HepG2 (cell line): Measurements from ENCODE around the gene VGF. TPM values are rescaled to one million over a fixed set of nuclear protein-coding genes. Genes with fewer than 3 reads are reported as not detected.

Source experiments
- CBX2 ChIP-seq, 2 experiments: fragments of 200-600 bp in 1 of 2; sonication (generic); formaldehyde crosslinking in 1 of 2; IDR thresholded peaks; 2 replicates each; pipeline versions ENCODE4 v1.7.0 to v1.8.1; 2018 to 2022; ENCODE audit warnings: low read depth in 2 of 2, low read length in 1 of 2, mild to moderate bottlenecking in 1 of 2, missing genetic modification reagents in 1 of 2
- CHCHD3 ChIP-seq: sonication (generic); formaldehyde crosslinking; IDR thresholded peaks from 2 replicates; pipeline ENCODE4 v1.8.0; 2022; ENCODE audit warnings: mild to moderate bottlenecking, missing genetic modification reagents, moderate library complexity
- CREB1 ChIP-seq, 2 experiments: fragments of 450-650 bp in 1 of 2; IDR thresholded peaks; 2 replicates each; pipeline ENCODE4 v1.6.1; 2016 to 2017; ENCODE audit warnings: control low read depth in 1 of 2, mild to moderate bottlenecking in 1 of 2, missing compliant biosample characterization in 1 of 2, missing genetic modification characterization in 1 of 2
- ETV5 ChIP-seq: IDR thresholded peaks from 2 replicates; pipeline ENCODE4 v1.6.1; 2018; ENCODE audit warnings: missing biosample characterization, missing genetic modification reagents, inconsistent platforms, borderline replicate concordance
- HOXA7 ChIP-seq: sonication (generic); formaldehyde crosslinking; IDR thresholded peaks from 2 replicates; pipeline ENCODE4 v1.8.1; 2022; ENCODE audit warnings: mild to moderate bottlenecking, missing genetic modification reagents, moderate library complexity
- HOXD1 ChIP-seq: sonication (generic); formaldehyde crosslinking; IDR thresholded peaks from 2 replicates; pipeline ENCODE4 v1.5.0; 2020; ENCODE audit warnings: missing genetic modification reagents
- ISX ChIP-seq: sonication (generic); formaldehyde crosslinking; conservative IDR thresholded peaks from 2 replicates; pipeline ENCODE4 v1.5.0; 2020; ENCODE audit warnings: missing genetic modification reagents
- JARID2 ChIP-seq: sonication (generic); formaldehyde crosslinking; IDR thresholded peaks from 2 replicates; pipeline ENCODE4 v1.8.1; 2023; ENCODE audit warnings: missing genetic modification reagents, inconsistent platforms; ENCODE audit not compliant: insufficient replicate concordance
- JUND ChIP-seq: sonication (generic); formaldehyde crosslinking; IDR thresholded peaks from 2 replicates; pipeline ENCODE4 v1.8.0; 2022; ENCODE audit warnings: mild to moderate bottlenecking, missing genetic modification reagents
- NFE2 ChIP-seq: sonication (generic); formaldehyde crosslinking; IDR thresholded peaks from 2 replicates; pipeline ENCODE4 v1.4.0; 2020; ENCODE audit warnings: missing genetic modification reagents
- NFYC ChIP-seq: IDR thresholded peaks from 2 replicates; pipeline ENCODE4 v1.6.1; 2016; ENCODE audit warnings: missing genetic modification reagents, missing compliant biosample characterization
- PCBP1 ChIP-seq: fragments of 200-400 bp; formaldehyde crosslinking; IDR thresholded peaks from 2 replicates; pipeline ENCODE4 v1.6.1; 2017; ENCODE audit warnings: mild to moderate bottlenecking, low read depth, low read length, borderline replicate concordance
- PPARG ChIP-seq: conservative IDR thresholded peaks from 2 replicates; pipeline ENCODE4 v1.6.1; 2016; ENCODE audit warnings: missing biosample characterization, missing genetic modification reagents
- PTBP1 ChIP-seq: fragments of 200-400 bp; formaldehyde crosslinking; IDR thresholded peaks from 2 replicates; pipeline ENCODE4 v1.6.1; 2018; ENCODE audit warnings: low read length, low read depth; ENCODE audit not compliant: poor library complexity, severe bottlenecking
- REXO4 ChIP-seq: sonication (generic); formaldehyde crosslinking; IDR thresholded peaks from 2 replicates; pipeline ENCODE4 v1.8.0; 2022; ENCODE audit warnings: missing genetic modification reagents, mild to moderate bottlenecking, borderline replicate concordance
- SRF ChIP-seq: IDR thresholded peaks from 2 replicates; pipeline ENCODE4 v1.6.1; 2011; ENCODE audit warnings: mild to moderate bottlenecking, low read depth, low read length, moderate library complexity
- TAF15 ChIP-seq: fragments of 200-400 bp; formaldehyde crosslinking; IDR thresholded peaks from one replicate; pipeline ENCODE4 v1.6.1; 2018; ENCODE audit warnings: mild to moderate bottlenecking, low read depth, low read length; ENCODE audit not compliant: poor library complexity, severe bottlenecking
- TBL1XR1 ChIP-seq: fragments of 150-350 bp; IDR thresholded peaks from 2 replicates; pipeline ENCODE4 v1.6.1; 2014; ENCODE audit warnings: borderline replicate concordance, low read length; ENCODE audit not compliant: partially characterized antibody
- TEAD3 ChIP-seq: optimal IDR thresholded peaks from 2 replicates; pipeline ENCODE3; 2016; ENCODE audit warnings: borderline replicate concordance
- WIZ ChIP-seq: sonication (generic); formaldehyde crosslinking; IDR thresholded peaks from 2 replicates; pipeline ENCODE4 v1.5.1; 2020; ENCODE audit warnings: mild to moderate bottlenecking, missing genetic modification reagents
- ZBTB34 ChIP-seq: sonication (generic); formaldehyde crosslinking; IDR thresholded peaks from 2 replicates; pipeline ENCODE4 v1.8.0; 2022; ENCODE audit warnings: mild to moderate bottlenecking, missing genetic modification reagents
- ZBTB8A ChIP-seq: sonication (generic); formaldehyde crosslinking; IDR thresholded peaks from 2 replicates; pipeline ENCODE4 v1.4.0; 2020; ENCODE audit warnings: mild to moderate bottlenecking, low read depth, missing genetic modification reagents, borderline replicate concordance
- ZMAT3 ChIP-seq: sonication (generic); formaldehyde crosslinking; conservative IDR thresholded peaks from 2 replicates; pipeline ENCODE4 v1.7.0; 2021; ENCODE audit warnings: missing genetic modification reagents
- ZNF230 ChIP-seq: sonication (generic); formaldehyde crosslinking; IDR thresholded peaks from 2 replicates; pipeline ENCODE4 v1.4.0; 2020; ENCODE audit warnings: mild to moderate bottlenecking, missing genetic modification reagents
- ZNF33B ChIP-seq: sonication (generic); formaldehyde crosslinking; IDR thresholded peaks from 2 replicates; pipeline ENCODE4 v1.5.1; 2020; ENCODE audit warnings: mild to moderate bottlenecking, missing genetic modification reagents
- ZNF512 ChIP-seq: sonication (generic); formaldehyde crosslinking; IDR thresholded peaks from 2 replicates; pipeline ENCODE4 v1.4.0; 2020; ENCODE audit warnings: mild to moderate bottlenecking, missing genetic modification reagents
- ZNF83 ChIP-seq: sonication (generic); formaldehyde crosslinking; IDR thresholded peaks from 2 replicates; pipeline ENCODE4 v1.4.0; 2020; ENCODE audit warnings: missing genetic modification reagents, mild to moderate bottlenecking, borderline replicate concordance
- ZSCAN9 ChIP-seq: IDR thresholded peaks from 2 replicates; pipeline ENCODE4 v1.6.1; 2016; ENCODE audit warnings: borderline replicate concordance
- polyA plus RNA-seq, 8 experiments: library from polyadenylated mRNA; depleted of rRNA in 3 of 8; stranded (reverse) in 7 of 8; unstranded in 1 of 8; fragments of >200 nt; fragmentation: Illumina TruSeq in 4 of 8; extraction: Trizol in 4 of 8; gene quantifications; 2 replicates each; pipeline versions ENCODE4 v1.2.1 to v1.2.3, GENCODE V29; 2011 to 2016; ENCODE audit warnings: low read depth in 4 of 8, missing spikeins in 1 of 8, mixed read lengths in 1 of 8; ENCODE audit not compliant: insufficient read depth in 1 of 8
- total RNA-seq, 5 experiments: library from RNA; depleted of rRNA; stranded (reverse); fragments of >200 nt; fragmentation: Illumina TruSeq; extraction: Trizol; gene quantifications; 2 replicates each; pipeline ENCODE4 v1.2.3, GENCODE V29; 2016; ENCODE audit warnings: low read depth in 1 of 5

The VGF gene
- total and polyA plus RNA-seq, 2 of the 13 experiments (the other 11 are each of a cell fraction or from before 2014, with no cell fraction given), result 0.12 to 0.46 TPM

- TF ChIP-seq CBX2 (IDR thresholded peaks at IDR 0.05; ENCODE audit: low read depth, low read length) (no peak), CBX2 (CRISPR knock-in tag; IDR thresholded peaks at IDR 0.05; ENCODE audit: low read depth) (no peak), TAF15 (no peak), TBL1XR1 (peak; percentile 91), JARID2 (CRISPR knock-in tag) (no peak), ZNF83 (peak; percentile 30; the same call in 1 of the 2 replicates), ZBTB8A (CRISPR knock-in tag) (no peak; the same call in 1 of the 2 replicates), ZSCAN9 (CRISPR knock-in tag) (no peak), REXO4 (CRISPR knock-in tag) (peak; percentile 19; the same call in 1 of the 2 replicates), PPARG (CRISPR knock-in tag) (no peak; the same call in none of the 2 replicates), PTBP1 (no peak), CREB1 (IDR thresholded peaks at IDR 0.05) (0 out of 2 replicates have a peak, but pooled peaks have one; percentile 19), CREB1 (CRISPR knock-in tag; IDR thresholded peaks at IDR 0.05) (peak; percentile 80), HOXA7 (CRISPR knock-in tag) (no peak), ZMAT3 (CRISPR knock-in tag) (peak; percentile 83), ZNF33B (no peak; the same call in 1 of the 2 replicates), HOXD1 (CRISPR knock-in tag) (no peak), JUND (CRISPR knock-in tag) (peak; percentile 66), NFYC (CRISPR knock-in tag) (no peak), TEAD3 (CRISPR knock-in tag) (peak; percentile 92), ZNF512 (CRISPR knock-in tag) (no peak), WIZ (CRISPR knock-in tag) (no peak), PCBP1 (no peak), ETV5 (CRISPR knock-in tag) (peak; percentile 91), CHCHD3 (CRISPR knock-in tag) (no peak), ZNF230 (CRISPR knock-in tag) (peak; percentile 89; the same call in 1 of the 2 replicates), ISX (no peak), NFE2 (CRISPR knock-in tag) (no peak; the same call in 1 of the 2 replicates), SRF (no peak), ZBTB34 (CRISPR knock-in tag) (no peak; the same call in 1 of the 2 replicates)
Measured at GRCh38 chr7:101126651-101127459, 38.5 kb downstream of the VGF start, which contains the start of gene SERPINE1 (continued).
